GM21723 (cell line): Measurements from ENCODE around the gene ZFP36L2.

Experiments used
- ATAC-seq: cut with Tn5 transposase; IDR thresholded peaks from one replicate; pipeline ENCODE4 v1.9.1; 2021; ENCODE audit warnings: mild to moderate bottlenecking, moderate library complexity; ENCODE audit not compliant: unreplicated experiment

The ZFP36L2 gene

GRCh38 chr2:43224131-43224570 is 2.3 kb downstream of the ZFP36L2 start:
- ATAC-seq = no peak

GRCh38 chr2:43223521-43224001 is 2.8 kb downstream of the ZFP36L2 start:
- no peak for ATAC-seq

- no peak for ATAC-seq
Observed at GRCh38 chr2:43222475-43223309, 3.7 kb downstream of the ZFP36L2 start.

GRCh38 chr2:43221763-43222474 is 4.5 kb downstream of the ZFP36L2 start:
- no peak for ATAC-seq

GRCh38 chr2:43221124-43221762 is 5.2 kb downstream of the ZFP36L2 start:
- ATAC-seq = no peak

GRCh38 chr2:43220760-43221123 is 5.7 kb downstream of the ZFP36L2 start:
- no peak for ATAC-seq

GRCh38 chr2:43220229-43220751 is 6.1 kb downstream of the ZFP36L2 start:
- ATAC-seq = no peak

GRCh38 chr2:43219383-43220228 is 6.8 kb downstream of the ZFP36L2 start:
- peak; percentile 54 for ATAC-seq

GRCh38 chr2:43218702-43219382 is 7.6 kb downstream of the ZFP36L2 start:
- ATAC-seq = peak; percentile 39

GRCh38 chr2:43218155-43218701 is 8.2 kb downstream of the ZFP36L2 start:
- ATAC-seq = peak; percentile 5

- ATAC-seq = no peak
Observed at GRCh38 chr2:43217228-43218154, 8.9 kb downstream of the ZFP36L2 start.

GRCh38 chr2:43216629-43217028 is 9.8 kb downstream of the ZFP36L2 start:
- ATAC-seq = no peak

GRCh38 chr2:43215673-43216255 is 10.6 kb downstream of the ZFP36L2 start:
- ATAC-seq = no peak

- no peak for ATAC-seq
Observed at GRCh38 chr2:43214253-43214652, 12.2 kb downstream of the ZFP36L2 start.

GRCh38 chr2:43212931-43213330 is 13.5 kb downstream of the ZFP36L2 start:
- no peak for ATAC-seq

GRCh38 chr2:43212216-43212835 is 14.1 kb downstream of the ZFP36L2 start:
- ATAC-seq = no peak

GRCh38 chr2:43210467-43211303 is 15.7 kb downstream of the ZFP36L2 start:
- ATAC-seq = no peak
